HG02852 (cell line): ENCODE data around the gene C21orf91.

ENCODE experiments used
- ATAC-seq: cut with Tn5 transposase; IDR thresholded peaks from one replicate; pipeline ENCODE4 v1.9.1; 2021; ENCODE audit warnings: mild to moderate bottlenecking, moderate library complexity; ENCODE audit not compliant: unreplicated experiment

C21orf91 gene

DNA sequence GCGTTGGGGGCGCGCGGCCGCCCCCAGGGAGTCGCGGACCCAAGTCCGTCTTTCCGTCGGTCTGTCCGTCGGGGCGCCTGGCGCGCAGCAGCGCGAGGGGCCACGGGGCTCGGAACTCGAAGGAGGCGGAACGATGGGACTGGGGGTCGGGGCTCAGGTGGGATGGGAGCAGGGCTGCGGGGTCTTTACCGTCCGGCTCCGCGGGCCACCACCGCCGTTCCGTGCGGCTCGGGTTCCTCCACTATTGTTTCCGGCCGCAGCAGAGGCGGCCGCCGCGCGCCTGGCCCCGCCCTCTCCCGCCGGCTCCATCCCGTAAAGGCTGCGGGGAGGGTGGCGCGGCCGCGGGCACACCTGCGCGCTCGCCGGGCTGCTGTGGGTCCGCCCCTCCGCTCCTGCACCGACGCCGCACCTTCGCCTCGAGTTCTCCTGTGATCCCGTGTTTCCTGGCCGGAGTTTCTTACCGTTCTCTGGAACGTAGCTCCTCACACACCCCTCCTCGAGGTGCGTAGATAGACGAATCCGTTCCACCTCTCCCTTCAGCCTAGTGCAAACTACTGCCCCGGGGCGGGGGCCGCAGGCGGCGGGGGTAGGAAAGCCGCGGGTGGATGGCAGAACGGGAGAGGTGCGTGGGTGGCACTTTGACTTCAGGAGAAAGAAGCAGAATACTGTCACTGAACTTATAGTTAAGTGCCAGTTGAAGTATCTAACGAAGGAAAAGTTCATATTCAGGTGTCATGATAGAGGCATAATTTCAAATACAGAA, at the start of gene C21orf91:
TSS of gene C21orf91 (minus strand) at position 243 of the 763 bp plus-strand sequence. CDS start 1,038 bp downstream, outside the sequence.
- ATAC-seq: peak; percentile 90

GRCh38 chr21:17866590-17866989, 47.4 kb upstream of the C21orf91 start:
- no peak for ATAC-seq

DNA sequence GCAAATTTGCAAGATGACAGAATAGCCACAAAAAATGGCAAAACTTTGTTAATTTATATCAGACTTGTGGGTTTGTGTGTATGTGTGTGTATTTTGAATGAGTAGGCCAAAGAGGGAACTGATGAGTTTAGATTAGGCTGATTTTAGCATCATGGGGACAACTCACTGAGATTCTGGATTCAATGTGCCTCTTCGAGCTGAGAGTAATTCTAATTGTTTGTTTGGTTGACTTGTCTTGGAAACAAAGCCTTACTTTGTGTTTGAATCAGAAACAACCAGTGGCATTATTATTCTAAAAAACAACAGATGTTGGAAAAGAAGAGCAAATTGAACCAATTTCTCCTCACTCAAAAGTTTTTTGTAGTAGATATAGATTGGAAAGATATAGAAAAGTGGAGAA, 40.5 kb upstream of the C21orf91 start:
- ATAC-seq: no peak

- no peak for ATAC-seq
These were observed 39.6 kb upstream of the C21orf91 start for GRCh38 chr21:17858747-17859146.

DNA sequence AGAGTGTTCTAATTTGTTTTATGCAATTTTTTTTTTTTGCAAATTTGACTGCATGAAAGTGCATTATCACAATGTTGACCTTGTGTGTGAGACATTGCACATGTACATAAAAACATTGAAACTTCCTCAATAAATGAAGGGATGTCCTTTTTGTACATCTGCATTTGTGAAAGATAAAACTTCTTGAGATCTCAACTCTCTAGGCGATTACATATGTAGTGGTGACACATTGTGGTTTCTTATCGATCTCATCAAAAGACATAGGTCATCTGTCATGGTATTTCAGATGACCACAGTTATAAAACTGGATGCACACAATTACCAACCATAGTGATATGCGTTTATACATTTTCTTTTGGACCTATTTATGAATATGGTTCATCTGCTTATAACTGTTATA, 35.6 kb upstream of the C21orf91 start:
- no peak for ATAC-seq

- ATAC-seq: no peak
These were observed 34.5 kb upstream of the C21orf91 start for GRCh38 chr21:17853393-17854275.

DNA sequence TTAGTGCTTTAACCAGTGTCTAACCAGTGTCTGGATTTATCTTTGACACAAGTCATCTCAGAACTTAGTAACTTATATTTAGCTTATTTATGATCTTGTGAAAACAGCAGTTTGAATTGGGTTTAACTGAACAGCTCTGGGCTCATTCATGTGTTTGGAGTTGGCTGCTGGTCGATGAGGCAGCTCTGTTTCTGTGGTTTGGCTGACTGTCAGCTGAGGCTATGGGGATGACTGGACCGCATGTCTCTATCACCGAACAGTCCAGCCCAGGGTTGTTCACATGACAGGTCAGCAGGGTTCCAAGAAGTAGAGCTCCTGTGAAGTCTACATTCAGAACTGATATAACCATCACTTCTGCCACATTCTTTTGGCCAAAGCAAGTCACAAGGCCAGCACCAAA, 29.1 kb upstream of the C21orf91 start:
- peak; percentile 97 for ATAC-seq

DNA sequence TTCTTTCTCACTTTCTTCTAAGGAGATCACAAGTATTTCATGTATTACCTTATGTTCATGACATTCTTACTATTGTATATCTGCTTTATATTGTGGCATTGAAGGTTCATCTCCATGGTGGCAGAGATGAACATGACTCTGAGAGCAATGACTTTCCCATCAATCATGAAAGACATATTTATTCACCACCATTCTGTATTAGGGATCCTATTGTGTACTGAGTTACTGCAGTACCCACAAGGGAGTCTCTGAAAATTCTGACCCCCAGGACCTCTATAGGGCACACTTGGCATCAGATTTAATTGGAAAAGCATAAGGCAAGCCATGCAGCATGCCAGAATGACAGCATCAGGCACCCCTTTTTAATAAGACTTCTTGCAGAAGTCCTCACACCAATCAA, 21.9 kb upstream of the C21orf91 start:
- no peak for ATAC-seq

DNA sequence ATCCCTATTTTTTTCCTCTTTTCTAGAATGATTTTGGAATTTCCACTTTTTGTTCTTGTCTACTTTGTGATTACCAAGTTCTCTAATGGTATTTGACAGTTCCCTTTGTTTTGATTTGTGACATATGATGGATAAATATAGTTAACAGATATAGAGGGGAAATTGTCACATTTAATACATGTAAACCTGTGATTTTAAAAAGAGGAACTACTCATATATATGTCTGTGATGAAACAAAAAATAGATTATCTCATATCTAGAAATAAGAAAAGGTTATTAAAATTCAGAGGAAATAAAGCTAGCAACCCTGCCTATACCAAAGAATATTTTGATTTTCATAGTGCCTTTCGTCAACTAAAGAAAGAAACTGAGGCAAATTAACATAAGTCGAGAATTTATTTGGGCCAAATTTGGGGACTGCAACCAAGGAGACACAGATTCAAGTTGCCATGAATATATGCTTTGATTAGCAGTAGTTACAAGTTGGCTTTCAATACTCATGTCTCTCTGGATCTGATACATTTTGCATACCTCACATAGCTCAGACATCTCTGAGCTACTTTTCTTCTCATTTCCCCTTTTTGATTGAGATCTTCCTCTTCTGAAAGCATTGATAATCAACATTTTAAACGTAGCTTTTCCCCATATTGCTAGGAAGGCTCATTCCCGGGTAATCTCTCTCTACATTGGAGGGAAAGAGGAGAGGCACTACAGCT, 15.6 kb upstream of the C21orf91 start:
- ATAC-seq: peak; percentile 89

- no peak for ATAC-seq
These were observed 10.3 kb upstream of the C21orf91 start for GRCh38 chr21:17829472-17829871.

DNA sequence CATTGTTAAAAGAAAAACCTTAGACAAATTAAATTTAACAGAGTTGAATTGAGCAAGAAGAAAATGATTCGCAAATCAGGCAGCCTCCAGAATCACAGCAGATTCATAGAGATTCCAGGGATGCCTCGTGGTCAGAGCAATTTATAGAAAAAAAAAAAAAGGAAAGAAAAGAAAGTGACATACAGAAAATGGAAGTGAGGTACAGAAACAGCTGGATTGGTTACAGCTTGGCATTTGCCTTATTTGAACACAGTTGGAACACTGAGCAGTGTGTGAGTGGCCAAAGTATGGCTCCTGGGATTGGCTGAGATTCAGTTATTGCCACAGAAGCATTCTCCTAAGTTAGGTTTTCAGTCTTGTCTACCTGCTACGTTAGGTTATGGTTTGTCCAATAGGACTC, 9.1 kb upstream of the C21orf91 start:
- no peak for ATAC-seq

DNA sequence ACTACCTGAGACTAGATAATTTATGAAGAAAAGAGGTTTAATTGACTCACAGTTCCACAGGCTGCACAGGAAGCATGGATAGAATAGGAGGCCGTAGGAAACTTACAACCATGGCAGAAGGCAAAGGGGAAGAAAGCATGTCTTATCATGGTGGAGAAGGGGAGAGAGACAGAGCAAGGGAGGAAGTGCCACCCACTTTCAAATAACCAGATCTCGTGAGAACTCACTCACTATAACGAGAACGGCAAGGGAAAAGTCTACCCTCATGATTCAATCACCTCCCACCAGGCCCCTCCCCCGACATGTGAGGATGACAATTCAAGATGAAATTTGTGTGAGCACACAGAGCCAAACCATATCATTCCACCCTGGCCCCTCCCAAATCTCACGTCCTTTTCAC, 4.7 kb upstream of the C21orf91 start:
- ATAC-seq: no peak

DNA sequence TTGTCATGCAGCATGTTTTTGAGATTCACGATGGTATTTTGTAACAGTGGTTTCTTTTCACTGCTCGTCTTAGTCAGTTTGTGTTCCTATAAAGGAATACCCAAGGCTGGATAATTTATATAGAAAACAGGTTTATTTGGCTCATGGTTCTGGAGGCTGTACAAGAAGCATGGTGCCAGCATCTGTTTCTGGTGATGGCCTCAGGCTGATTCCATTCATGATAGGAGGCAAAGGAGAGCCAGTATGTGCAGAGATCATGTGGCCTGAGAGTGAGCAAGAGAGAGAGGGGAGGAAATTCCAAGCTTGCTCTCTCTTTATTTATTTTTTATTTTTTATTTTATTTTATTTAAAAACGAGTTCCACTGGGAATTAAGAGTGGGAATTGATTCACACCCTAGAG, 2.0 kb upstream of the C21orf91 start:
- no peak for ATAC-seq

DNA sequence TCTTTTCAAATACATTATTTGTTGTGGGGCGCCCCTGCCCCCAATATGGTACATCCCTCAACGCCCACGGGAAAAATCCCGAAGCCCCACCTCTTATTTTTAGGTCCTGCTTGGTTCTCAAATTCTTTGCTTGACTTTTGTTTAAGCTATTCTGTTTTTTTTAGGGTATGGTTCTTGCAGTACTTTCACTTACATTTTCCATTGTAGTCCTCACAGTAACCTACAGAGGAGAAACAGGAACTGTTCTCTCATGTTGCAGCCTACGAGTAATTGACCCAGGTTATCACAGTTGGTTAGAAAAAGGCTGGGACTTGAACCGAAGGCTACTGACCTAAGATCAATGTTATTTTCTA, 697 bp upstream of the C21orf91 start:
- ATAC-seq: peak; percentile 63

DNA sequence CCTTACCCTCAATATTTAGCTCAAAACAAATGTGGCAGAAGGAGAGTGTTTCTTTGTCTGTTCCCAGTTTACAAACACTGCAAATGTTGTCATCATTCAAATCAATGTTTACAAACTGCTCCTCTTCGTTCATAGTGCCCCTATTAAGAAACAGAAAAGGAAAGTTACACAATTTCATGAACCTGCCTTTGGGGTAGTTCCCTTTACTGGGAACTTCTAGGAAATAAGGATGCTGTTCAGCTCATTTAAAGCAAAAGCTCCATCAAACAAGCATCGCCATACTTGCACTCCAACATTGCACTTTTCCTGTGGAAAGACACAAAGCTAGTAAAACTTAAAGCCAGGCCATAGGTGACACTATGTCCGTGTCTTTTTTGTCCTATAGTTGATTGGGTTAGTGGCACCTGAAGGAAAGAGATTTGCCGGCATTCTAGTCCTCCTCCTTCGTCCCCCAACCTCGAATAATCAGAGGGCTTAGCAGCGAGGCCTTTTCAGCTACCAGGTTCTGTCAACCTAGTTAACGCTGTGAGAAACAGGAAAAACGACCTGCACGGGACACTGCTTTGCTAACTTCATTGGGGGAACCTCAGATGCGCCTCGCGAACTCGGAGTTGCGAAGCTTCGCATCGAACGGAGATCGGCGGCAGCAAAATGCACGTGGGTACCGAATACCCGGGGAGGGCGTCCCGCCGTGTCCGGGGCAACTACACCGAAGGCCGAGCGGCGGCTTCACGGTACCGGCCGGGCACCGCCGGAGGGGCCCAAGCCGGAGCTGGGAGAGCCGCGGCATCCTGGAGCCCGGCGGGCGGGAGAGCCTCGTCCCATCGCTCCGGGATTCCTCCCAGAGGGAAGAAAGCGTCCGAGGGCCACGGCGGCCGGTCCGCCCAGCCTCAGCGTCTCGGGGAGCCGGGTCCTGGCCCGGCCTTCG, 706 bp downstream of the C21orf91 start:
- peak; percentile 7 for ATAC-seq

DNA sequence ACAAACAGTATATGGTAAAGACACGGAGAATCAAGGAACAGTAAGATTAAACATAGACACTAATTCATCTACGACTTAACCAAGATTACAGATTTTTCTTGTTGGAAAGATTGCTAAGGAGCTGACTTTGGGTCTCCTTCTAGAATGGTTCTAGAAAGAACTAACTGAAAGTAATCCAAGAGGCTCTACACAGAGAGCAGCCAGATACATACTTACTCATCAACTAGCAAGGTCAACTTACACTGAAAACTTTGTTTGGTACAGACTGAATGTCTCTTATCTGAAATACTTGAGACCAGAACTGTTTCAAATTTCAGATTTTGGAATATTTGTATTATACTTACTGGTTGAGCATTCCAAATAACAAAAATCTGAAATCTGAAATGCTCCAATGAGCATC, 5.8 kb downstream of the C21orf91 start:
- no peak for ATAC-seq

DNA sequence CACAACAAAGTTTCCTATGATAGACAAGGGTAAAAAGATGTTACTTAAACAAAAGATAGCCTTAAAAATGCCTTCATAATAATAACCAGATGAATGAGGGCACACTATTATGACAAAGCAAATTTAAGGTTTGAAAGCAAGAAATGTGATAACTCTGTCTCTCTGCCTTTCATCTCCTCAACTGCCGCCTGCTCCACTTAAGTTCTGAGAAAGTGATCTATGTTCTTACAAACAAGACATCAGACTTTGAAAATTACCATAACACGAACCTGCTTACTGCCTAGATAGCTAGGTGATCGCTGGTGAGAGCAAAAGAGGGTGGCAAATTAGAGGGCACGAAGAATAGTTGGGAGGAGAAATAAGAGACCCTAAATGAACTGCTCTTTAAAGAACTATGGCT, 13.2 kb downstream of the C21orf91 start:
- no peak for ATAC-seq

DNA sequence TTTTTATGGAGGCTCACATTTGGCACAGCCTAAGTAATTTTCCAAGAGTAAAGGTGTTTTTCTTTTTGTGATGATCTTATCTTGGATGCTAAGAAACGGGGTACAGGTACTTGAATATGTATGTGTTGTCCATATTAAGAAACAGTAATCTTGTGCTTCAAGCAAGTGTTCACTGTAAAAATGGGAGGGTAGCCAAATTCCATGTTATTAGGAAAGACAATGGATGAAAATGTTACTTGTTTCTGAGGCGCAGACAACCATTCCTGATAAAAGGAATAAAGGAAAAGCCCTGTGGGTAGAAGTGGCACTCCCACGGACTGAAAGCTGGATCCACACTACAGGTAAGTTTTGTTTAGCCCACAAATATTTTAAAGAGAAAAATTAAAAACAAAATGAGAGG, 15.6 kb downstream of the C21orf91 start:
- ATAC-seq: no peak

DNA sequence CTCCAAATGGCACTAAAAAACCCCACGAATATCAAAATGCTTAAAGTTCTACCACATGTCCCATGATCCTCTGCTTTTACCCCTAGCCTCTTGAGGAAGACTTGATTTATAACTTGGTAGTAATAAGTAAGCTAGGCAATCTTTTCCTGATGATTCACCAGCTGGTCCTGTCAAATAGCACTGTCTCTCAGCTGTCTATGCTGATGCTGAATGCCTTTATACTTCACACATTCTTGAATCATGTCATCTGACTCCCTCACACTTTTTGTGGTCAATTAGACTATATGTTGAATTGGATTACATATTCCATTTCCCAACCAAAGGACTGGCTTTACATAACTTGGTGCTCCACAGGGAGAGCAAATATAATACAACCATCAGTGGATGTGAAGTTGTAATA, 16.6 kb downstream of the C21orf91 start:
- no peak for ATAC-seq

- no peak for ATAC-seq
These were observed 19.6 kb downstream of the C21orf91 start for GRCh38 chr21:17799414-17800164.
